ENCODE data around the gene ITIH3.

DNA sequence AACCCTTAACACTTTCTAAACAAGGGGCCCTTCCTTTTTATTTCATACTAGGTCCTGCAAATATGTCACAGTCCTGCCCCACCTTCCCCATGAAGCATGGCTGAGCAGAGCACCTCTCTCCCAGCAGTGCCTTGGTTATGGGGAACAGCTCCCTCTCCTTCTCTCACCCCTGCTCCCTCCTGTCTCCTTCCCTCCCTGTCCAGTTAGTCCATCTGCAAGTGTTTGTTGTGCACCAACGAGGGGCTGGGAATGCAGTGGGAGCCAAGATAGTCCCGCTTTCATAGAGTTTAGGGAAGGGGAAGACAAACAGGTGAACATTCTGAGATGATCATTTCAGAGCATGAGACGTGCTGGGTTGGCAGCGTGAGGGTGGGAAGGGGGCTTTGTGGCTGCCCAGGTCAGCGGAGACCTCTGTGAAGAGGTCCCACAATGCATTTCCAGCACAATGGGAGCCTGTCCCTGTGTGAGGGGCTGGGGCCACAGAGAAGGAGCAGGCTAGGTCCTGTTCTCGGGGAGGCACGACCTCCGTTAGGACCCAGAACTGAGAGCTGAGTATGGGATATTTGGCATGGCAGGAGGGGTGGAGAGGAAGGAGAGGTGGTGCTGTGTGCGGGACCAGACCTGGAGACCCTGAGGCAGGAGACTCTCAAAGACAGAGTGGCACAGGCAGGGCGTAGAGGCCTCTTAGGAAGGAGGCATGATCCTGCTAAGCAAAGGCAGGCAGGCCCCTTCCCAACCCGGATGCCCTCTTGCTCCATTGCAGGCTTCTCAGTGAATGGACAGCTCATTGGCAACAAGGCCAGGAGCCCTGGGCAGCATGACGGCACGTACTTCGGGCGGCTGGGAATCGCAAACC, 5.5 kb upstream of the ITIH3 start:
- TF ChIP-seq ZNF274 (IDR thresholded peaks at IDR 0.05; ENCODE audit: low read depth, low read length) (no peak), SUZ12 (IDR thresholded peaks at IDR 0.05; ENCODE audit: extremely low read depth, insufficient read depth, insufficient read length) (no peak)
